Breast epithelium (tissue), 3 donors: Measurements from ENCODE around the gene VAMP8.
"Not testable (repeated sequence)": the region's sequence is repeated elsewhere in the genome, so short reads cannot be mapped to it uniquely, and the experiment has no call there.

Source experiments
- CTCF ChIP-seq, 3 donors: fragments of 450-650 bp; IDR thresholded peaks; one replicate each; pipeline ENCODE4 v1.5.1; 2016 to 2017; ENCODE audit warnings: antibody characterized with exemption in 3 of 3, mild to moderate bottlenecking in 3 of 3, moderate library complexity in 3 of 3
- POLR2A ChIP-seq: fragments of 450-650 bp; IDR thresholded peaks from one replicate; pipeline ENCODE4 v1.6.1; 2016; ENCODE audit warnings: antibody characterized with exemption, mild to moderate bottlenecking, moderate library complexity

- TF ChIP-seq POLR2A; CTCF (IDR thresholded peaks at IDR 0.05): not testable (repeated sequence)
Observed at GRCh38 chr2:85604133-85604444, 26.7 kb downstream of the VAMP8 start.
